K562 (cell line): Measurements from ENCODE around the gene NAPB. TPM values are rescaled to one million over a fixed set of nuclear protein-coding genes. Genes with fewer than 3 reads are reported as not detected.

Source experiments
- ATAC-seq: fragments of 200-7000 bp; cut with Tn5 transposase; 3 replicates; pipeline ENCODE4 v1.9.1; 2020; ENCODE audit warnings: moderate library complexity
- BruUV-seq: library from RNA; stranded (reverse); fragments of 400-500 nt; replicated peaks from 2 replicates; lab custom pipeline; 2021; lab: Mats Ljungman, UMichigan
- CTCF ChIA-PET: fragments of 300-600 bp; formaldehyde crosslinking; extraction: SDS; loops from one replicate; lab custom pipeline; 2021; ENCODE audit warnings: low intra/inter-chr PET ratio; lab: Yijun Ruan, JAX
- POLR2A ChIA-PET: fragments of 300-600, 350-650 bp; sonication (Branson Sonifier 250); formaldehyde crosslinking; extraction: SDS; loops from one replicate; lab custom pipeline; 2021; ENCODE audit warnings: antibody characterized with exemption, inconsistent platforms; lab: Yijun Ruan, JAX
- DNase-seq, 4 experiments: peaks; one replicate each; pipeline versions ENCODE4 v3.0.0 to v3.0.0-alpha.2; 2011 to 2018; ENCODE audit warnings: low spot score in 3 of 4, mixed read lengths in 3 of 4; ENCODE audit errors: extremely low read depth in 1 of 4
- FAIRE-seq: peaks from 2 replicates; lab custom pipeline; 2011; peaks lifted over from hg19 to GRCh38; lab: Jason Lieb, UNC
- H2AFZ ChIP-seq: 2 replicates; pipeline ENCODE4 v1.6.0; 2011; ENCODE audit warnings: low read depth, low read length, control low read depth, inconsistent platforms
- H3K27ac ChIP-seq: fragments of 200-600 bp; 3 replicates; pipeline ENCODE4 v1.8.0; 2011; ENCODE audit warnings: low read depth, mild to moderate bottlenecking, control low read depth, inconsistent platforms, low read length, moderate library complexity, mixed read lengths; ENCODE audit errors: extremely low read depth
- H3K27me3 ChIP-seq, 2 experiments: fragments of 300-600 bp in 1 of 2; 2 replicates in 1 of 2; 3 replicates in 1 of 2; pipeline versions ENCODE4 v1.6.0 to v1.8.0; 2011; ENCODE audit warnings: inconsistent platforms in 2 of 2, low read length in 2 of 2, mild to moderate bottlenecking in 1 of 2, mixed read lengths in 1 of 2, moderate library complexity in 1 of 2; ENCODE audit not compliant: control insufficient read depth in 2 of 2, insufficient read depth in 2 of 2
- H3K36me3 ChIP-seq: fragments of 300-600 bp; 3 replicates; pipeline ENCODE4 v1.8.0; 2011; ENCODE audit warnings: mild to moderate bottlenecking, low read length, inconsistent platforms; ENCODE audit not compliant: control insufficient read depth, insufficient read depth
- H3K4me1 ChIP-seq, 2 experiments: fragments of 200-600 bp in 1 of 2; replicated peaks in 1 of 2; 2 replicates in 1 of 2; 3 replicates in 1 of 2; pipeline versions ENCODE4 v1.5.1 to v1.8.0; 2011; ENCODE audit warnings: inconsistent platforms in 2 of 2, low read length in 2 of 2, mild to moderate bottlenecking in 1 of 2, mixed read lengths in 1 of 2, moderate library complexity in 1 of 2; ENCODE audit not compliant: control insufficient read depth in 2 of 2, insufficient read depth in 2 of 2
- H3K4me2 ChIP-seq: 2 replicates; pipeline ENCODE4 v1.6.1; 2011; ENCODE audit warnings: low read length, control low read depth, inconsistent platforms, mixed read lengths; ENCODE audit not compliant: insufficient read depth
- H3K4me3 ChIP-seq: fragments of 200-600 bp; sonication (generic), shearing (Covaris generic); 2 replicates; pipeline ENCODE4 v1.5.1; 2016; ENCODE audit warnings: control low read depth, inconsistent platforms
- H3K79me2 ChIP-seq: fragments of 200-600 bp; 3 replicates; pipeline ENCODE4 v1.8.0; 2011; ENCODE audit warnings: low read length, inconsistent platforms; ENCODE audit not compliant: control insufficient read depth, insufficient read depth
- H3K9ac ChIP-seq, 2 experiments: 2 replicates each; pipeline versions ENCODE4 v1.6.0 to v1.6.1; 2011; ENCODE audit warnings: low read depth in 2 of 2, low read length in 2 of 2, control low read depth in 1 of 2, inconsistent platforms in 1 of 2, mild to moderate bottlenecking in 1 of 2, mixed read lengths in 1 of 2; ENCODE audit not compliant: insufficient read depth in 1 of 2
- H3K9me1 ChIP-seq: one replicate; pipeline ENCODE4 v1.6.0; 2011; ENCODE audit warnings: inconsistent platforms, mild to moderate bottlenecking, low read length, moderate library complexity; ENCODE audit not compliant: control insufficient read depth, insufficient read depth
- H3K9me3 ChIP-seq: replicated peaks from 2 replicates; pipeline ENCODE4 v1.5.1; 2011; ENCODE audit warnings: low read depth, low read length, inconsistent platforms; ENCODE audit not compliant: control insufficient read depth, insufficient read depth
- H4K20me1 ChIP-seq: replicated peaks from 2 replicates; pipeline ENCODE4 v1.6.1; 2011; ENCODE audit warnings: low read length, inconsistent platforms, mixed read lengths; ENCODE audit not compliant: control insufficient read depth, insufficient read depth
- CCAR2 ChIP-seq: fragments of 200-400 bp; formaldehyde crosslinking; IDR thresholded peaks from 2 replicates; pipeline ENCODE4 v1.6.1; 2017; ENCODE audit warnings: mild to moderate bottlenecking, low read depth, low read length
- CHCHD3 ChIP-seq: fragments of 250-450 bp; sonication (Bioruptor Pico); IDR thresholded peaks from 2 replicates; pipeline ENCODE4 v2.1.2; 2022; ENCODE audit warnings: mild to moderate bottlenecking
- PBX2 ChIP-seq, 2 experiments: IDR thresholded peaks in 1 of 2; conservative IDR thresholded peaks in 1 of 2; 2 replicates each; pipeline ENCODE4 v1.6.1; 2016; ENCODE audit warnings: low read depth in 2 of 2, mild to moderate bottlenecking in 1 of 2, missing compliant biosample characterization in 1 of 2, missing genetic modification characterization in 1 of 2, moderate library complexity in 1 of 2
- PPARD ChIP-seq: fragments of 250-450 bp; sonication (Bioruptor Pico); IDR thresholded peaks from 2 replicates; pipeline ENCODE4 v1.8.0; 2022; ENCODE audit warnings: inconsistent platforms, mild to moderate bottlenecking, moderate library complexity
- ZNF830 ChIP-seq: fragments of 250-450 bp; sonication (Bioruptor Pico); IDR thresholded peaks from 2 replicates; pipeline ENCODE4 v1.5.0; 2021; ENCODE audit warnings: mild to moderate bottlenecking
- WGBS: fragments of 100-300 bp; shearing (Covaris generic); methylation state at CpG from one replicate; pipeline ENCODE4 v1.1.6; 2016; ENCODE audit warnings: low coverage, mixed read lengths; ENCODE audit not compliant: insufficient coverage; ENCODE audit errors: missing lambda C conversion rate; 5-methylcytosine and 5-hydroxymethylcytosine counted together
- in situ Hi-C: fragments of 300-500 bp; cut with MboI; formaldehyde crosslinking; loops from 4 replicates; pipeline ENCODE4 v1.15.0; 2018; ENCODE audit warnings: inconsistent platforms, mixed read lengths
- intact Hi-C: fragments of 100-400 bp; cut with micrococcal nuclease; formaldehyde crosslinking; loops from 2 replicates; pipeline ENCODE4 v1.14.2; 2022
- polyA plus RNA-seq, 8 experiments: library from polyadenylated mRNA; depleted of rRNA in 4 of 8; stranded (reverse) in 5 of 8; unstranded in 3 of 8; fragments of >200 nt; fragmentation: Nextera tagmentation in 2 of 8; fragmentation: Illumina TruSeq in 1 of 8; extraction: Ambion mirVana in 2 of 8; extraction: Trizol in 1 of 8; gene quantifications; 2 replicates each; pipeline versions ENCODE4 v1.2.1 to v1.2.3, GENCODE V29; 2011 to 2014; ENCODE audit warnings: inconsistent platforms in 1 of 8, missing spikeins in 1 of 8
- total RNA-seq, 7 experiments: library from RNA; depleted of rRNA in 6 of 7; stranded (reverse); fragments of >200 nt in 6 of 7; fragmentation: Illumina TruSeq in 2 of 7; extraction: Trizol in 2 of 7; gene quantifications; 2 replicates each; pipeline versions ENCODE4 v1.2.1 to v1.2.3, GENCODE V29; 2011 to 2021; ENCODE audit warnings: low replicate concordance in 1 of 7

Gene NAPB
- total and polyA plus RNA-seq, 9 of the 15 experiments (the other 6 are each of a cell fraction or from before 2014, with no cell fraction given) = 1.4 to 7.7 (median 5.2) TPM

- ChIA-PET POLR2A (no interaction called here), CTCF (no interaction called here)
- H3K9ac ChIP-seq = no peak overlapping the region
- BruUV-seq = no TSS peak
- H3K4me2 ChIP-seq = no peak overlapping the region
- no peak overlapping the region for H2AFZ ChIP-seq
- H3K27me3 ChIP-seq = no peaks in the 10 kb centered on the region
- WGBS = 17% methylated on average over 2 of the region's 5 CpGs
- H3K9me1 ChIP-seq = no peaks in the 10 kb centered on the region
- ATAC-seq (no peak), DNase-seq (no peak)
- no peak overlapping the region for H3K27ac ChIP-seq
- in situ Hi-C loops = no loop called here
- H4K20me1 ChIP-seq = no peaks in the 10 kb centered on the region
- H3K4me3 ChIP-seq = no peak overlapping the region
- H3K36me3 ChIP-seq = no peaks in the 10 kb centered on the region
- H3K9me3 ChIP-seq = no peaks in the 10 kb centered on the region
- H3K4me1 ChIP-seq = peaks cover 3 to 14% of the 10 kb centered on the region in 2 experiments; a peak in 4 of 5 replicates
- TF ChIP-seq CHCHD3 (CRISPR knock-in tag) (no peak), CCAR2 (no peak), PBX2 (CRISPR knock-in tag; IDR thresholded peaks at IDR 0.05; ENCODE audit: low read depth) (no peak), PBX2 (tag; conservative IDR thresholded peaks at IDR 0.05; ENCODE audit: low read depth) (no peak), ZNF830 (CRISPR knock-in tag) (no peak), PPARD (CRISPR knock-in tag) (no peak)
- TF ChIP-seq, all 486 proteins: peak for 0
- H3K79me2 ChIP-seq = no peaks in the 10 kb centered on the region
- intact Hi-C loops = no loop called here
- FAIRE-seq = no peak
These were observed 85.8 kb downstream of the NAPB start for GRCh38 chr20:23335521-23335920.
